Endothelial cell of umbilical vein (primary cell): ENCODE measurements around the gene GP5.

Experiments used
- EZH2 ChIP-seq: IDR thresholded peaks from 2 replicates; pipeline ENCODE4 v1.6.1; 2012; ENCODE audit warnings: borderline replicate concordance, low read depth, mild to moderate bottlenecking, moderate library complexity, low read length, inconsistent platforms; ENCODE audit not compliant: severe bottlenecking
- GATA2 ChIP-seq: IDR thresholded peaks from 2 replicates; pipeline ENCODE4 v1.7.0; 2011; ENCODE audit warnings: low read depth, mild to moderate bottlenecking, moderate library complexity, mixed read lengths, low read length; ENCODE audit not compliant: insufficient read length, insufficient read depth
- POLR2A ChIP-seq: IDR thresholded peaks from 2 replicates; pipeline ENCODE4 v1.6.1; 2012; ENCODE audit warnings: low read depth, mild to moderate bottlenecking, control low read depth, low read length
- POLR2AphosphoS5 ChIP-seq: IDR thresholded peaks from 2 replicates; pipeline ENCODE4 v1.6.1; 2012; ENCODE audit warnings: low read depth, mild to moderate bottlenecking, control low read depth, low read length, moderate library complexity; ENCODE audit not compliant: insufficient read depth
- TF ChIP-seq, protein P1 (sequence below), 2 donors: IDR thresholded peaks; 1 replicate in 1 of 2; 2 replicates in 1 of 2; pipeline ENCODE4 v1.5.1; 2011; ENCODE audit warnings: low read length in 2 of 2, mild to moderate bottlenecking in 2 of 2, moderate library complexity in 2 of 2, control low read depth in 1 of 2, inconsistent platforms in 1 of 2, low read depth in 1 of 2; ENCODE audit not compliant: insufficient read depth in 1 of 2; ENCODE audit errors: extremely low read depth in 1 of 2

DNA sequence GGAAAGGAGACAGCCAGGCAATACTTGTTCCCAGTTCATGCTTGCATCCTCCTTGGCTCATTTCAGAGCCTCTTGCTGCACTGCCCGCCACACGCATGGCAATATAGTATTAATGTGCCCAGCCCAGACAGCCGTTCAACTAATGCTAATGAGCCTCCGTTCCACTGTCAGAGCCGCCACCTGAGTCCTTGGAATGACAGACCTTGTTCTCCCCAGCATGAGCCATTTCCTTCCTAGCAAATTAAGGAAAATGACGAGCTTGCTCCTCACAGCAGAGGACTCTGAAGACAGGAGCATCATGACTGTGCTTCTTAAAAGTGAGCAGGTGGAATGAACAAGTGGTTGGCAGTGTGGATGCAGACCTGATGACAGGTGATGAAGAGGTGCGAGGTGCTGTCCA is 18.7 kb downstream of the GP5 start:
- TF ChIP-seq, protein P1, sequence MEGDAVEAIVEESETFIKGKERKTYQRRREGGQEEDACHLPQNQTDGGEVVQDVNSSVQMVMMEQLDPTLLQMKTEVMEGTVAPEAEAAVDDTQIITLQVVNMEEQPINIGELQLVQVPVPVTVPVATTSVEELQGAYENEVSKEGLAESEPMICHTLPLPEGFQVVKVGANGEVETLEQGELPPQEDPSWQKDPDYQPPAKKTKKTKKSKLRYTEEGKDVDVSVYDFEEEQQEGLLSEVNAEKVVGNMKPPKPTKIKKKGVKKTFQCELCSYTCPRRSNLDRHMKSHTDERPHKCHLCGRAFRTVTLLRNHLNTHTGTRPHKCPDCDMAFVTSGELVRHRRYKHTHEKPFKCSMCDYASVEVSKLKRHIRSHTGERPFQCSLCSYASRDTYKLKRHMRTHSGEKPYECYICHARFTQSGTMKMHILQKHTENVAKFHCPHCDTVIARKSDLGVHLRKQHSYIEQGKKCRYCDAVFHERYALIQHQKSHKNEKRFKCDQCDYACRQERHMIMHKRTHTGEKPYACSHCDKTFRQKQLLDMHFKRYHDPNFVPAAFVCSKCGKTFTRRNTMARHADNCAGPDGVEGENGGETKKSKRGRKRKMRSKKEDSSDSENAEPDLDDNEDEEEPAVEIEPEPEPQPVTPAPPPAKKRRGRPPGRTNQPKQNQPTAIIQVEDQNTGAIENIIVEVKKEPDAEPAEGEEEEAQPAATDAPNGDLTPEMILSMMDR (IDR thresholded peaks at IDR 0.05; ENCODE audit: extremely low read depth in 1 of 2, insufficient read depth in 1 of 2, low read depth in 1 of 2, low read length in 2 of 2), result no peak
- TF ChIP-seq POLR2A, result no peak
- TF ChIP-seq EZH2, result no peak
- no peak for TF ChIP-seq GATA2
- TF ChIP-seq POLR2AphosphoS5, result no peak
